Thoracic aorta (tissue), 2 donors: Measurements from ENCODE around the gene SPACA4. TPM values are rescaled to one million over a fixed set of nuclear protein-coding genes. Genes with fewer than 3 reads are reported as not detected.

Source experiments
- ATAC-seq: fragments of 150-250 bp; one replicate; pipeline ENCODE4 v1.8.0; 2017; ENCODE audit warnings: low read depth; ENCODE audit not compliant: insufficient number of reproducible peaks, low FRiP score
- DNase-seq: peaks from one replicate; pipeline ENCODE4 v3.0.0-alpha.2; 2020; ENCODE audit warnings: low spot score
- H3K27ac ChIP-seq, 2 donors: fragments of 200-600 bp; sonication (generic); 1 replicate in 1 of 2; 2 replicates in 1 of 2; pipeline ENCODE4 v1.5.1; 2016; ENCODE audit warnings: mild to moderate bottlenecking in 2 of 2, moderate library complexity in 2 of 2
- H3K27me3 ChIP-seq: fragments of 200-600 bp; sonication (generic); replicated peaks from 2 replicates; pipeline ENCODE4 v1.6.0; 2016; ENCODE audit warnings: mild to moderate bottlenecking; ENCODE audit not compliant: insufficient read depth
- H3K36me3 ChIP-seq: fragments of 200-600 bp; sonication (generic); one replicate; pipeline ENCODE4 v1.5.1; 2016
- H3K4me1 ChIP-seq, 2 donors: fragments of 200-600 bp; sonication (generic); 1 replicate in 1 of 2; 2 replicates in 1 of 2; pipeline versions ENCODE4 v1.5.1 to v1.6.0; 2016; ENCODE audit warnings: low read depth in 2 of 2, mild to moderate bottlenecking in 1 of 2; ENCODE audit not compliant: control insufficient read depth in 1 of 2
- H3K4me3 ChIP-seq: fragments of 200-600 bp; sonication (generic); 2 replicates; pipeline ENCODE4 v1.5.1; 2016; ENCODE audit warnings: mild to moderate bottlenecking
- H3K9me3 ChIP-seq: fragments of 200-600 bp; sonication (generic); 2 replicates; pipeline ENCODE4 v1.5.1; 2016
- total RNA-seq, 2 donors: library from RNA; depleted of rRNA; stranded (reverse); fragments of >200 nt; gene quantifications; one replicate each; pipeline versions ENCODE4 v1.1.0 to v1.2.3, GENCODE V29; 2016
- TF ChIP-seq, protein P1 (sequence below): fragments of 200-600 bp; sonication (generic); IDR thresholded peaks from one replicate; pipeline ENCODE4 v1.5.1; 2019; ENCODE audit warnings: antibody characterized with exemption

The SPACA4 gene
- total RNA-seq, 2 donors from 2014 or later, result not detected

GRCh38 chr19:48616041-48616436 is 9.5 kb downstream of the SPACA4 start:
- no peak overlapping the region for H3K27ac ChIP-seq
- ATAC-seq (no peak), DNase-seq (no peak)
- no peaks in the 10 kb centered on the region for H3K9me3 ChIP-seq
- no peak overlapping the region for H3K4me3 ChIP-seq
- no peaks in the 10 kb centered on the region for H3K27me3 ChIP-seq
- peaks cover 23% of the 10 kb centered on the region for H3K36me3 ChIP-seq
- TF ChIP-seq, protein P1, sequence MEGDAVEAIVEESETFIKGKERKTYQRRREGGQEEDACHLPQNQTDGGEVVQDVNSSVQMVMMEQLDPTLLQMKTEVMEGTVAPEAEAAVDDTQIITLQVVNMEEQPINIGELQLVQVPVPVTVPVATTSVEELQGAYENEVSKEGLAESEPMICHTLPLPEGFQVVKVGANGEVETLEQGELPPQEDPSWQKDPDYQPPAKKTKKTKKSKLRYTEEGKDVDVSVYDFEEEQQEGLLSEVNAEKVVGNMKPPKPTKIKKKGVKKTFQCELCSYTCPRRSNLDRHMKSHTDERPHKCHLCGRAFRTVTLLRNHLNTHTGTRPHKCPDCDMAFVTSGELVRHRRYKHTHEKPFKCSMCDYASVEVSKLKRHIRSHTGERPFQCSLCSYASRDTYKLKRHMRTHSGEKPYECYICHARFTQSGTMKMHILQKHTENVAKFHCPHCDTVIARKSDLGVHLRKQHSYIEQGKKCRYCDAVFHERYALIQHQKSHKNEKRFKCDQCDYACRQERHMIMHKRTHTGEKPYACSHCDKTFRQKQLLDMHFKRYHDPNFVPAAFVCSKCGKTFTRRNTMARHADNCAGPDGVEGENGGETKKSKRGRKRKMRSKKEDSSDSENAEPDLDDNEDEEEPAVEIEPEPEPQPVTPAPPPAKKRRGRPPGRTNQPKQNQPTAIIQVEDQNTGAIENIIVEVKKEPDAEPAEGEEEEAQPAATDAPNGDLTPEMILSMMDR, result no peak
- peaks cover 17 to 33% of the 10 kb centered on the region in 2 donors for H3K4me1 ChIP-seq

DNA sequence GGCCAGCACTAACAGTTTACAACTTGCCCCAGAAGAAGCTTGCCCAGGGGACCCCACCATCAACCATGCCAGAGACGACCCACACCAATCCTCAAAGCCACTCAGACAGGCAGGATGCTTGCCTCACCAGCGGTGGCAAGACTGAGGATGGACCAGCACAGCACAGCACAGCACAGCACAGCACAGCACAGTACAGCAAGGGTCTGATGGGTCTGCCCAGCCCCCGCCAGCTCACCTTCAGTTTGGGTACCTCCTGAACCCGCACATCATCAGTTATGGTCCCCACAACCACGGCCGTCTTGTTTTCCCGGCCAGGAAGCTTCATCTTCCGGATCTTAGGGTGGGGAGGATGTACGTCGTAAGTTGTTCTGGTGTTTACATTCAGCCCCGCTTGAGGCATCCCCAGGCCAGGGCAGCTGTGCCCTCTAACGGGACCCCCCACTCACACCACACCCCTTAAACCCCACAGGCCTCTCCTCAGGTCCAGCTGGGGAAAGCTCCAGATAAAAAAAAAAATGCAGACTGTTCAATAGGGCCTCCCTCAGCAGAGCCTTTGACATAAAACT is 10.0 kb downstream of the SPACA4 start:
- DNase-seq (no peak), ATAC-seq (no peak)
- Histone ChIP-seq H3K4me3 (no peak overlapping the region), H3K4me1 (peaks cover 17 to 33% of the 10 kb centered on the region in 2 donors), H3K27me3 (no peaks in the 10 kb centered on the region), H3K27ac (no peak overlapping the region), H3K36me3 (peaks cover 23% of the 10 kb centered on the region), H3K9me3 (no peaks in the 10 kb centered on the region)
- TF ChIP-seq, protein P1, result no peak

GRCh38 chr19:48617146-48617937 is 10.8 kb downstream of the SPACA4 start:
- no peak for ATAC-seq
- Histone ChIP-seq H3K4me1 (peaks cover 17 to 34% of the 10 kb centered on the region in 2 donors), H3K4me3 (peak overlapping the region; percentile 95), H3K27me3 (no peaks in the 10 kb centered on the region), H3K9me3 (no peaks in the 10 kb centered on the region), H3K36me3 (peaks cover 23% of the 10 kb centered on the region), H3K27ac (no peak overlapping the region)
- TF ChIP-seq, protein P1, result no peak
- DNase-seq, result no peak

GRCh38 chr19:48618278-48618915 is 11.9 kb downstream of the SPACA4 start:
- DNase-seq (no peak), ATAC-seq (no peak)
- Histone ChIP-seq H3K4me3 (peak overlapping the region; percentile 95), H3K9me3 (no peaks in the 10 kb centered on the region), H3K27ac (peak overlapping the region; percentile 84 to 97), H3K36me3 (peaks cover 23% of the 10 kb centered on the region), H3K4me1 (peaks cover 24 to 45% of the 10 kb centered on the region in 2 donors), H3K27me3 (no peaks in the 10 kb centered on the region)
- TF ChIP-seq, protein P1, result no peak
